HepG2 (cell line): ENCODE measurements around the gene FMR1. TPM values are rescaled to one million over a fixed set of nuclear protein-coding genes. Genes with fewer than 3 reads are reported as not detected.

Source experiments
- ATAC-seq: fragments of 200-7000 bp; cut with Tn5 transposase; 3 replicates; pipeline ENCODE4 v1.9.1; 2020; ENCODE audit warnings: mild to moderate bottlenecking, moderate library complexity
- BruUV-seq: library from RNA; stranded (reverse); fragments of 400-500 nt; replicated peaks from 2 replicates; lab custom pipeline; 2021; lab: Mats Ljungman, UMichigan
- CTCF ChIA-PET: fragments of 300-600 bp; formaldehyde crosslinking; extraction: SDS; loops from one replicate; lab custom pipeline; 2021; ENCODE audit warnings: low total read pairs, inconsistent platforms, low intra/inter-chr PET ratio; lab: Yijun Ruan, JAX
- POLR2A ChIA-PET: fragments of 350-600 bp; sonication (Branson Sonifier 250); formaldehyde crosslinking; loops from one replicate; lab custom pipeline; 2020; ENCODE audit warnings: antibody characterized with exemption, inconsistent platforms; lab: Yijun Ruan, JAX
- DNase-seq: peaks from one replicate; pipeline ENCODE4 v3.0.0-alpha.2; 2015; ENCODE audit warnings: low spot score
- FAIRE-seq: peaks from 3 replicates; lab custom pipeline; 2011; peaks lifted over from hg19 to GRCh38; lab: Jason Lieb, UNC
- H2AFZ ChIP-seq: one replicate; pipeline ENCODE4 v1.6.1; 2011; ENCODE audit warnings: low read length, inconsistent platforms
- H3K27ac ChIP-seq: fragments of 300-600 bp; 3 replicates; pipeline ENCODE4 v1.8.0; 2011; ENCODE audit warnings: mixed run types, mild to moderate bottlenecking, mixed read lengths, low read length, inconsistent platforms; ENCODE audit not compliant: insufficient read depth; ENCODE audit errors: extremely low read length
- H3K27me3 ChIP-seq, 2 experiments: fragments of 200-600 bp in 1 of 2; 2 replicates in 1 of 2; 3 replicates in 1 of 2; pipeline versions ENCODE4 v1.6.0 to v1.8.0; 2011; ENCODE audit warnings: low read length in 2 of 2, mild to moderate bottlenecking in 2 of 2, moderate library complexity in 2 of 2, inconsistent platforms in 1 of 2; ENCODE audit not compliant: insufficient read depth in 2 of 2, control insufficient read depth in 1 of 2
- H3K36me3 ChIP-seq, 2 experiments: fragments of 200-600 bp in 1 of 2; replicated peaks in 1 of 2; 2 replicates in 1 of 2; 3 replicates in 1 of 2; pipeline versions ENCODE4 v1.5.1 to v1.8.0; 2011; ENCODE audit warnings: low read length in 2 of 2, inconsistent platforms in 1 of 2; ENCODE audit not compliant: insufficient read depth in 2 of 2, control insufficient read depth in 1 of 2
- H3K4me1 ChIP-seq: 2 replicates; pipeline ENCODE4 v1.5.1; 2012; ENCODE audit warnings: low read length, inconsistent platforms; ENCODE audit not compliant: insufficient read depth
- H3K4me2 ChIP-seq: 2 replicates; pipeline ENCODE4 v1.6.0; 2011; ENCODE audit warnings: low read depth, low read length, inconsistent platforms
- H3K4me3 ChIP-seq, 3 experiments: fragments of 200-600 bp in 1 of 3; sonication (generic), shearing (Covaris generic) in 1 of 3; replicated peaks in 1 of 3; 2 replicates each; pipeline ENCODE4 v1.5.1; 2011 to 2016; ENCODE audit warnings: low read length in 3 of 3, inconsistent platforms in 2 of 3, low read depth in 2 of 3, mild to moderate bottlenecking in 2 of 3, control low read depth in 1 of 3, mixed read lengths in 1 of 3; ENCODE audit not compliant: insufficient read depth in 1 of 3
- H3K79me2 ChIP-seq: one replicate; pipeline ENCODE4 v1.6.1; 2011; ENCODE audit warnings: low read length, inconsistent platforms; ENCODE audit not compliant: insufficient read depth
- H3K9ac ChIP-seq: 2 replicates; pipeline ENCODE4 v1.6.0; 2011; ENCODE audit warnings: mild to moderate bottlenecking, low read depth, low read length, inconsistent platforms; ENCODE audit not compliant: insufficient read depth
- H3K9me3 ChIP-seq: 2 replicates; pipeline ENCODE4 v1.5.1; 2012; ENCODE audit warnings: mild to moderate bottlenecking, low read length
- H4K20me1 ChIP-seq: 2 replicates; pipeline ENCODE4 v1.6.0; 2011; ENCODE audit warnings: inconsistent platforms, mild to moderate bottlenecking, low read length, moderate library complexity; ENCODE audit not compliant: insufficient read depth
- ARID4A ChIP-seq: sonication (generic); formaldehyde crosslinking; IDR thresholded peaks from 2 replicates; pipeline ENCODE4 v1.5.0; 2020; ENCODE audit warnings: mild to moderate bottlenecking, missing genetic modification reagents, borderline replicate concordance
- DRAP1 ChIP-seq: IDR thresholded peaks from 2 replicates; pipeline ENCODE4 v1.6.1; 2016; ENCODE audit warnings: missing genetic modification reagents, missing compliant biosample characterization
- EZH2 ChIP-seq: conservative IDR thresholded peaks from 2 replicates; pipeline ENCODE4 v1.6.1; 2012; ENCODE audit warnings: mild to moderate bottlenecking, low read depth, low read length, moderate library complexity
- KDM6A ChIP-seq: IDR thresholded peaks from 2 replicates; pipeline ENCODE4 v1.6.1; 2016; ENCODE audit warnings: low read depth
- NFYB ChIP-seq: sonication (generic); formaldehyde crosslinking; IDR thresholded peaks from 2 replicates; pipeline ENCODE4 v1.4.0; 2020; ENCODE audit warnings: missing genetic modification reagents
- NR2C2 ChIP-seq: sonication (generic); formaldehyde crosslinking; IDR thresholded peaks from 2 replicates; pipeline ENCODE4 v1.4.0; 2020; ENCODE audit warnings: missing genetic modification reagents, mild to moderate bottlenecking, moderate library complexity, borderline replicate concordance
- REST ChIP-seq, 2 experiments: IDR thresholded peaks; 2 replicates each; pipeline ENCODE4 v1.6.1; 2011 to 2012; ENCODE audit warnings: low read length in 2 of 2, borderline replicate concordance in 1 of 2, low read depth in 1 of 2, mild to moderate bottlenecking in 1 of 2, moderate library complexity in 1 of 2
- RFX3 ChIP-seq: IDR thresholded peaks from 2 replicates; pipeline ENCODE4 v1.6.1; 2016; ENCODE audit warnings: missing biosample characterization, missing genetic modification reagents
- SMC3 ChIP-seq: IDR thresholded peaks from 2 replicates; pipeline ENCODE4 v1.6.1; 2011; ENCODE audit warnings: low read length, improper control_type of control experiment
- ZNF546 ChIP-seq: sonication (generic); formaldehyde crosslinking; conservative IDR thresholded peaks from 2 replicates; pipeline ENCODE4 v1.8.1; 2023; ENCODE audit warnings: mild to moderate bottlenecking, missing genetic modification reagents
- WGBS: methylation state at CpG from one replicate; pipeline ENCODE4 v1.1.6; 2017; ENCODE audit warnings: low lambda C conversion rate; 5-methylcytosine and 5-hydroxymethylcytosine counted together
- in situ Hi-C: cut with HindIII; loops from 2 replicates; pipeline ENCODE4 v1.10.0; 2017; ENCODE audit warnings: low pct_unique_long_range_greater_than_20kb; ENCODE audit not compliant: extremely low pct_ligation_motif_present
- intact Hi-C: fragments of 100-400 bp; cut with micrococcal nuclease; formaldehyde crosslinking; loops from one replicate; pipeline ENCODE4 v1.10.0; 2022; ENCODE audit not compliant: unreplicated experiment
- polyA plus RNA-seq, 8 experiments: library from polyadenylated mRNA; depleted of rRNA in 3 of 8; stranded (reverse) in 7 of 8; unstranded in 1 of 8; fragments of >200 nt; fragmentation: Illumina TruSeq in 4 of 8; extraction: Trizol in 4 of 8; gene quantifications; 2 replicates each; pipeline versions ENCODE4 v1.2.1 to v1.2.3, GENCODE V29; 2011 to 2016; ENCODE audit warnings: low read depth in 4 of 8, missing spikeins in 1 of 8, mixed read lengths in 1 of 8; ENCODE audit not compliant: insufficient read depth in 1 of 8
- total RNA-seq, 5 experiments: library from RNA; depleted of rRNA; stranded (reverse); fragments of >200 nt; fragmentation: Illumina TruSeq; extraction: Trizol; gene quantifications; 2 replicates each; pipeline ENCODE4 v1.2.3, GENCODE V29; 2016; ENCODE audit warnings: low read depth in 1 of 5

Gene FMR1
- total and polyA plus RNA-seq, 2 of the 13 experiments (the other 11 are each of a cell fraction or from before 2014, with no cell fraction given), result 27.8 to 49.6 TPM

GRCh38 chrX:147877726-147878125 lies 34.0 kb upstream of the FMR1 start (continued):
- no peak for TF ChIP-seq ARID4A (CRISPR knock-in tag)

GRCh38 chrX:147884958-147885357 lies 26.8 kb upstream of the FMR1 start:
- Histone ChIP-seq H2AFZ (no peak overlapping the region), H3K4me1 (peaks cover 33% of the 10 kb centered on the region), H3K79me2 (no peaks in the 10 kb centered on the region), H3K4me2 (peak overlapping the region; percentile 49), H3K4me3 (no peak overlapping the region), H3K36me3 (no peaks in the 10 kb centered on the region), H4K20me1 (no peaks in the 10 kb centered on the region), H3K9me3 (no peaks in the 10 kb centered on the region; the same call in 1 of the 2 replicates), H3K27ac (peak overlapping the region; percentile 84), H3K27me3 (no peaks in the 10 kb centered on the region), H3K9ac (peak overlapping the region; percentile 43; the same call in 1 of the 2 replicates)
- 3% methylated on average over 2 of the region's 2 CpGs for WGBS
- POLR2A ChIA-PET, result interaction anchor here (0.8 to 1.7 kb wide), 6 partner anchors 9 to 1655 kb away, joined by 4 to 8 read pairs (median 4); partner anchors contain the start of genes EOLA1 and FMR1
- intact Hi-C loops (no loop called here), in situ Hi-C loops (no loop called here)
- DNase-seq, result peak; percentile 96
- FAIRE-seq, result peak; percentile 63
- BruUV-seq, result no TSS peak
- CTCF ChIA-PET, result no interaction called here
- ATAC-seq, result peak; percentile 98
- no peak for TF ChIP-seq ZNF546 (CRISPR knock-in tag)
- no peak for TF ChIP-seq EZH2
- peak; percentile 2; the same call in 1 of the 2 replicates for TF ChIP-seq SMC3
- TF ChIP-seq REST (IDR thresholded peaks at IDR 0.05; ENCODE audit: borderline replicate concordance in 1 of 2, low read depth in 1 of 2, low read length in 2 of 2), result peak in 1 of 2 experiments; percentile 60; a peak in 1 of 4 replicates
- TF ChIP-seq RFX3 (CRISPR knock-in tag), result peak; percentile 43; the same call in 1 of the 2 replicates
- peak; percentile 41; the same call in 1 of the 2 replicates for TF ChIP-seq NR2C2 (CRISPR knock-in tag)
- TF ChIP-seq KDM6A (CRISPR knock-in tag), result peak; percentile 49
- TF ChIP-seq NFYB (CRISPR knock-in tag), result peak; percentile 75
- TF ChIP-seq DRAP1 (CRISPR knock-in tag), result 0 out of 2 replicates have a peak, but pooled peaks have one; percentile 50
